Measurements from ENCODE around the gene NUDT7. TPM values are rescaled to one million over a fixed set of nuclear protein-coding genes. Genes with fewer than 3 reads are reported as not detected.

The NUDT7 gene
- total RNA-seq, 1 donor from 2014 or later, result 1.8 TPM

DNA sequence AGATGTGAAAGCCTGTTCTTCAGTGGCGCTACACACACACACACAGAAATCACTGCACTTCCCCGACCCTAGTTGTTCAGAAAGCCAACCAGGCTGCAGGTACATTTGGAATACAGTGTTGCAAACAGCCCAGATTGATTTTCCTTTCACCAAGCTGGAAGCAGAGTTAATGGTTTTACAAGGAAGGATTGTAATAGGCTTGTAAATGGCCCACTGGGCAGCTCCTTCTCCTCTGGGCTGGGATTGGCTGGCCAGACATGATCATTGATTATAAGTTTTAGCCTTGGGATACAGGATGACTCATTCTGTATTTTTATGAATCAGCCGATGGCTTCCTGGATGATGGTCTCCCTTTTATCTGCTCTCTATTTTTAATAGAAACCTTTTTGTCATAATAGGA, 68.6 kb downstream of the NUDT7 start:
- no peaks in the 10 kb centered on the region for H3K36me3 ChIP-seq (ENCODE audit: control insufficient read depth, insufficient read depth, low read length)
- FAIRE-seq (peak; percentile 58), DNase-seq (ENCODE audit: low read depth) (no peak)
- peaks cover 24% of the 10 kb centered on the region for H3K27me3 ChIP-seq (ENCODE audit: control insufficient read depth, insufficient read depth, low read length)
- TF ChIP-seq, protein P1, sequence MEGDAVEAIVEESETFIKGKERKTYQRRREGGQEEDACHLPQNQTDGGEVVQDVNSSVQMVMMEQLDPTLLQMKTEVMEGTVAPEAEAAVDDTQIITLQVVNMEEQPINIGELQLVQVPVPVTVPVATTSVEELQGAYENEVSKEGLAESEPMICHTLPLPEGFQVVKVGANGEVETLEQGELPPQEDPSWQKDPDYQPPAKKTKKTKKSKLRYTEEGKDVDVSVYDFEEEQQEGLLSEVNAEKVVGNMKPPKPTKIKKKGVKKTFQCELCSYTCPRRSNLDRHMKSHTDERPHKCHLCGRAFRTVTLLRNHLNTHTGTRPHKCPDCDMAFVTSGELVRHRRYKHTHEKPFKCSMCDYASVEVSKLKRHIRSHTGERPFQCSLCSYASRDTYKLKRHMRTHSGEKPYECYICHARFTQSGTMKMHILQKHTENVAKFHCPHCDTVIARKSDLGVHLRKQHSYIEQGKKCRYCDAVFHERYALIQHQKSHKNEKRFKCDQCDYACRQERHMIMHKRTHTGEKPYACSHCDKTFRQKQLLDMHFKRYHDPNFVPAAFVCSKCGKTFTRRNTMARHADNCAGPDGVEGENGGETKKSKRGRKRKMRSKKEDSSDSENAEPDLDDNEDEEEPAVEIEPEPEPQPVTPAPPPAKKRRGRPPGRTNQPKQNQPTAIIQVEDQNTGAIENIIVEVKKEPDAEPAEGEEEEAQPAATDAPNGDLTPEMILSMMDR (IDR thresholded peaks at IDR 0.05; ENCODE audit: insufficient read depth, low read length, severe bottlenecking), result no peak
- no peak overlapping the region for H3K4me3 ChIP-seq (ENCODE audit: low read depth, low read length)

Other genes with a start within 250 kb of the NUDT7 start
- not detected in 2 replicates for gene VAT1L, start 66.0 kb downstream of the NUDT7 start, total RNA-seq